ENCODE results near the gene ME3. TPM values are rescaled to one million over a fixed set of nuclear protein-coding genes. Genes with fewer than 3 reads are reported as not detected.

Gene ME3
- total RNA-seq, 1 experiment from 2014 or later: 1.8 TPM

- H3K36me3 Mint-ChIP-seq: no peaks in the 10 kb centered on the region
- H3K27ac Mint-ChIP-seq: no peak overlapping the region; the same call in 1 of the 2 replicates
- no peaks in the 10 kb centered on the region for H3K27me3 Mint-ChIP-seq (ENCODE audit: low read depth)
- no peaks in the 10 kb centered on the region for H3K9me3 Mint-ChIP-seq
- DNase-seq (ENCODE audit: low spot score) (no peak), ATAC-seq (no peak)
- CTCF ChIA-PET: interaction anchor here (1.1 to 1.3 kb wide), 3 partner anchors 56 to 93 kb away, joined by 3 to 4 read pairs (median 4); no protein-coding TSS in a partner anchor
- H3K4me3 Mint-ChIP-seq: no peak overlapping the region
- TF ChIP-seq PREB (CRISPR knock-in tag; IDR thresholded peaks at IDR 0.05; ENCODE audit: borderline replicate concordance): no peak
- POLR2A ChIA-PET: no interaction called here
- peaks cover 26% of the 10 kb centered on the region for H3K4me1 Mint-ChIP-seq
These were observed 156.9 kb downstream of the ME3 start for GRCh38 chr11:86515297-86516094.

- Mint-ChIP-seq H3K4me1 (peaks cover 24% of the 10 kb centered on the region), H3K4me3 (no peak overlapping the region), H3K9me3 (no peaks in the 10 kb centered on the region), H3K27me3 (ENCODE audit: low read depth) (no peaks in the 10 kb centered on the region), H3K27ac (no peak overlapping the region), H3K36me3 (no peaks in the 10 kb centered on the region)
- POLR2A ChIA-PET: no interaction called here
- DNase-seq (ENCODE audit: low spot score) (no peak), ATAC-seq (no peak)
- CTCF ChIA-PET: no interaction called here
- TF ChIP-seq ELF4 (CRISPR knock-in tag; IDR thresholded peaks at IDR 0.05; ENCODE audit: low read depth) (no peak), GTF2I (CRISPR knock-in tag; conservative IDR thresholded peaks at IDR 0.05) (no peak), E2F5 (CRISPR knock-in tag; IDR thresholded peaks at IDR 0.05) (no peak), ZBTB21 (CRISPR knock-in tag; IDR thresholded peaks at IDR 0.05; ENCODE audit: borderline replicate concordance) (no peak), ZNF416 (CRISPR knock-in tag; IDR thresholded peaks at IDR 0.05) (no peak), RELA (CRISPR knock-in tag; IDR thresholded peaks at IDR 0.05; ENCODE audit: borderline replicate concordance) (no peak), SMAD3 (CRISPR knock-in tag; IDR thresholded peaks at IDR 0.05; ENCODE audit: borderline replicate concordance) (no peak), ZNF138 (CRISPR knock-in tag; conservative IDR thresholded peaks at IDR 0.05) (no peak), HMGXB4 (CRISPR knock-in tag; IDR thresholded peaks at IDR 0.05) (no peak), SMAD4 (CRISPR knock-in tag; IDR thresholded peaks at IDR 0.05) (no peak), ARID4B (CRISPR knock-in tag; IDR thresholded peaks at IDR 0.05; ENCODE audit: borderline replicate concordance) (no peak), JAZF1 (CRISPR knock-in tag; IDR thresholded peaks at IDR 0.05) (no peak), MYBL2 (CRISPR knock-in tag; IDR thresholded peaks at IDR 0.05) (no peak), ZNF532 (CRISPR knock-in tag; IDR thresholded peaks at IDR 0.05; ENCODE audit: borderline replicate concordance) (no peak), FOXP1 (CRISPR knock-in tag; IDR thresholded peaks at IDR 0.05; ENCODE audit: borderline replicate concordance) (no peak), USF2 (CRISPR knock-in tag; IDR thresholded peaks at IDR 0.05) (no peak), NR2C2 (CRISPR knock-in tag; IDR thresholded peaks at IDR 0.05) (no peak), FOXJ3 (CRISPR knock-in tag; IDR thresholded peaks at IDR 0.05; ENCODE audit: borderline replicate concordance) (no peak), USF1 (CRISPR knock-in tag; IDR thresholded peaks at IDR 0.05) (no peak)
These were observed 158.0 kb downstream of the ME3 start for GRCh38 chr11:86514453-86514852.
